Left ventricle myocardium superior (tissue), 1 donor: ENCODE measurements around the gene SCN2B. TPM values are rescaled to one million over a fixed set of nuclear protein-coding genes. Genes with fewer than 3 reads are reported as not detected.
A peak's percentile ranks its signal among the peaks of the same experiment; 100 is the strongest.

ENCODE experiments used
- ATAC-seq: fragments of 200-7000 bp; cut with Tn5 transposase; one replicate; pipeline ENCODE4 v1.9.1; 2020; ENCODE audit warnings: mild to moderate bottlenecking, moderate library complexity
- DNase-seq: peaks from one replicate; pipeline ENCODE4 v3.0.0-alpha.2; 2020
- intact Hi-C: fragments of 100-400 bp; cut with micrococcal nuclease; formaldehyde crosslinking; loops from one replicate; pipeline ENCODE4 v1.11.0; 2022
- total RNA-seq: library from RNA; stranded (reverse); fragmentation: NEBNext Ultra II Directional; extraction: Animal tissue kit (Norgen Biotek cat#: 25700); gene quantifications from one replicate; pipeline ENCODE4 v1.2.1, GENCODE V29; 2021
- donor health status: DM: no; HTN: yes; CAD: no; lungs with severe emphysema.

The SCN2B gene
- total RNA-seq, 1 donor from 2014 or later, result 19.6 TPM

DNA sequence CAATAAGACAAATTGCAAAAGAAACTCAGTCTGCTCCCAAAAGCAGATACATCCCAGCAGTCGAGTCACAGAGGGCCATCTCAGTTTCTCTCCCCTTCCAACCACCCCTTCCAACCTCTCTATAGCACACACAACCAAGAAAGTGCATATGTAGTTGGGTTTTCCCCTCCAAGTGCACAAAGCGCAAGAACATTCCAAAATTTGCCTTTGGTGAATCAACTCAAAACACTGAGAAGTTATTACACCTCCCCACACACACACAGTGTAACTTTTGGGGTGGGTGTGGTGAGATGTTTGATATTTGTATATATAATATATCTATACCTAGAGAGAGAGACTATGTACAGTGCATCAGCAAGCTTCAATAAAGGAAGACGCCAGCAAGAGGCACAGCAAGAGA lies 13.6 kb downstream of the SCN2B start:
- no peak for ATAC-seq
- intact Hi-C loops, result no loop called here
- DNase-seq, result no peak

DNA sequence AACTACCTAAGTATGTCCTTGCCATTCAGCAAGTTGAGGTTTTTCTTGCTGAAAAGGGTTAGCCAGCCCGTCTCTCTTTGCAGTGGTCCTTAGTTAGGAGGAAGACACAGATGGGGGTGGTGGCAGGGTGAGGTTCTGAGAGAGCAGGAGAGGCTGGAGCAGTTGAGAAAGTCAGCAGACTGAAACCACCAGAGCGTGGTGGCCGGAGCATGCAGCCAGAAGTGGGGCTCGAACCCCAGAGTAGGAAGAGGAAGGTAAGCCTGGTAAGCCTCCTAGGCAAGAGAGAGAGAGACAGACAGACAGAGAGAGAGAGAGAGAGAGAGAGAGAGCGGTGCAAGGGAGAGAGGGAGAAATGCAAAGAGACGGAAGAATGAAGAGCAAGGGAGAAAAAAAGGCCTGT lies 14.7 kb downstream of the SCN2B start:
- ATAC-seq (no peak), DNase-seq (no peak)
- intact Hi-C loops, result no loop called here

DNA sequence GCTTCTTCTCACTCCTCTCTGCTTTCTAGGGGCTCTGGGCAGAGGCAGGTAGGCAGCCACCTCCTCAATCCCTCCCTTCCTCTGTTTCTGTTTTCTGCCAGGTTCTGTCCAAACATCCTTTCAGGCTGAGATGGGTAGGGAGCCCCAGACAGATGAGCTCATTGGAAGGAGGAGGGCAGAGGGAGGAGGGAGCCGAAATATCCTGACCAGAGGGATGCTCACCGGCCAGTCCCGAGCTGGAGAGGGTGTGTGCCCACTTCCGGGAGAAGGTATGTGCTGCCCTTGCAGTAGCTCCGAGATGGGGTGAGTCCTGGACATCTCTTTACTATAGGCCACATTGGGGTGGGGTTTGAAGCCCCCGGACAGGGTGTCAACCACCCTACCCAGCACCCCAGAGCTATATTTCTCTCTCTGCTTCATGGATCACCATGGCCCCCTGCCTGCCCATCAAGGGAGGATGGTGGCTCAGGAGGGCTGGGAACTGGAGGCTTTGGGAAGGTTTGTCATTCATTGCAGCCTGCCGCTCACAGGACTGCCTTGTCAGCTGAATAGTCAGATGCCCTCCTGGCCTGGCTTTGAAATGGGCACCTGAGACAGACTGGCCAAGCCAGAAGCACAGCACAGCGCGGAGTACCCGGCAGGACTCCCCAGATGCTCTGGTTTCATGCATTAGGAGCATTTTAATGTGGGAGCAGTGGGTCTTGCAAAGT lies 19.1 kb downstream of the SCN2B start:
- intact Hi-C loops, result no loop called here
- DNase-seq (peak; percentile 20), ATAC-seq (no peak)

DNA sequence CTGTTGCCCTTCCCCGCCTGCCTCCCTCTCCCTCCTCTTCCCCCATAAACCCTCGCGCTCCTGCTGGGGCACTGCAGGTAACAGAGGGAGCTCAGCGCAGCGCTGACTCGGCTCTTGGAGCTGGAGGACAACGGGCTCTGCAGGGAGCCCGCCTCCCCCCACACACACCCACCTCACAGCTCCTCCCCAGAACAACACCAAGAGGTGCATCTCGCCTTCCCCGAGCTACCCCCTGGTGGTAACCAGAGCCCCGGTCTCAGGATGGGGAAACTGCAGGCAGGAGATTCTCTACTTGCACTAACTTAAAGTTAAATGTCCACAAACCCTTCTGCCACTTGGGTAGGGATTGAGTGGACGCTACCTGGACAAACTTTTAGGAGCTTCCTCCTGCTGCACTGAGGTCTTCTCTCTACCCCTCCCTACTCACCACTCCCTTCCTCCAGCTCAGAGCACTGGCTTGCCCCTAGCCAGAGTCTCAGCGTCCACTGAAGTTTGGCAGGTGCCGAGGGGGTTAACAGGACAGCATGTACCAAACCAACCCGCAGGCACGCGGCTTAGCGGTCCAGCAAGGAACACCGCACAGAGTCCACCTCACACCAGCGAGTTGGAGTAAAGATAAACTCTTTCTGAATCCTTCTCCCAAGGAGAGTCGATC lies 19.8 kb downstream of the SCN2B start:
- intact Hi-C loops, result no loop called here
- peak; percentile 56 for ATAC-seq
- peak; percentile 43 for DNase-seq

DNA sequence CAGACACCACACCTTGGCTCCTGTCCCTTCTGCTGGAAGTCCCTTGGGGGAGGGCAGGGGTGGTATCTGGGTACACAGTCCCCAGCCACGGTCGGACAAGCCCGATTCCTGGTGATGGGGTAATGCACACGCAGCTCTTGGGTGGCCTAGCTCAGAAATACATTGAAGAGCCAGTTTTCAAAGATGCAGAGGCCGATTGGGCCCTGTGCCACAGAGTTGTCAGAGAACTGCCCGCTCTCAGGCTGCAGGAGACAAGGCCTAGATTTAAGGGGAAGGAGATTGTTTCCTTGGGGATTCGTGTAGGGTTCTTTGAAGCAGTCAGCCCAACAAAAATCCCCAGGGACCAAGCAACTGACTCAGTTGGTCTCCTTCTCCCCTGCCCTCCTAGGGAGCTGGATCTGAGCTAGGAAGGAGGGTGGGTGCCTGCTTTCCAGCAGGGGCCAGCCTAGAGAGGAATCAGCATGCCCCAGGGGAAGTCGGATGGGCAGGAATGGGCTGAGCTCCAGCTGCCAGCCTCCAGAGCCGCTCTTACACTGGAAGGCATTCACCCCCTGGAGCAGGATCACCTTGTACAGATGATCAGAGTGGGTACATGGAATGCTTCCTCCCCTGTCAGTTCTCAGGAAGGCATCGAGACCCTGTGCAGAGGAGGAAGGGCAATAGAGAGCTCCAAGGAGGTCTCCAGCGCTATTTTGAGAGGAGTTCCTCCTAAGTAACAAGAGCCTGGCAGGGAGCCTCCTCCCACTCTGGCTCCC lies 20.5 kb downstream of the SCN2B start:
- intact Hi-C loops, result no loop called here
- DNase-seq (no peak), ATAC-seq (peak; percentile 3)

DNA sequence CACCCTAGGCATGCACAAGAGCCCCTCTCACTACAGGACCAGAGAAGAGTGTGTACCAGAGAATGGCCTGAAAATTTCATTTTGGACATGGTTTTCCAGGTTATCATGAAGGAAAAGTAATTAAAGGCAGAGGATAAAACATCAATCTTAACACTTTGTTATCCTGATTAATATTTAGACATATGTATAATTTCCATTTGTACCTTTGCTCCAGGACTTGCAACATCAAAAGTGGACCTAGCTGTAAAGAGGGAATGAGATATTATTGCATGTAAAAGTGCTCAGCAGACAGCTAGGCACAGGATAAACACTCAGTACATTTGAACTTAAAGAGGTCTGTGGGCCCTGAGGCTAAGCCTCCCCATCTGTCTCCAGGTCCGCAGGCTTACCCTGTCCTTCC lies 21.8 kb downstream of the SCN2B start:
- ATAC-seq (no peak), DNase-seq (no peak)
- intact Hi-C loops, result no loop called here

DNA sequence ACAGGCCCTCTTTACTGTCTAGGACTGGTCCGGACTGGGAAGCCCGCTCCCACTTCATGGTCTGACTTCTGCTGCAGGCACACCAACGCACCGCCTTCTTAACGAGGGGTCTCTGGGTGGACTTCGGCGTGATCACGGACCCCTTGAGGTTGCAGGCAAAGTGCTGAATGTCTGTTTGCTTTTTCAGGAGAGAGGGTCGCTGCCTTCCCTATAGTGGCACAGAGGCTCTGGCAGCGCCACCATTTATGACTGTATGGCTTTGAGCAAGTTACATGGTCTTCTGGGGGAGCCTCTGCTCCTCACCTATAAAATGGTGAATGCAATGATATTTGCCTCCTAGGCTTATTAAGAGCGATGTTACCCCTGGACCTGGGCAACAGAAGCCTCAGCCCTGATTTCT lies 22.5 kb downstream of the SCN2B start:
- intact Hi-C loops, result no loop called here
- DNase-seq (no peak), ATAC-seq (no peak)

DNA sequence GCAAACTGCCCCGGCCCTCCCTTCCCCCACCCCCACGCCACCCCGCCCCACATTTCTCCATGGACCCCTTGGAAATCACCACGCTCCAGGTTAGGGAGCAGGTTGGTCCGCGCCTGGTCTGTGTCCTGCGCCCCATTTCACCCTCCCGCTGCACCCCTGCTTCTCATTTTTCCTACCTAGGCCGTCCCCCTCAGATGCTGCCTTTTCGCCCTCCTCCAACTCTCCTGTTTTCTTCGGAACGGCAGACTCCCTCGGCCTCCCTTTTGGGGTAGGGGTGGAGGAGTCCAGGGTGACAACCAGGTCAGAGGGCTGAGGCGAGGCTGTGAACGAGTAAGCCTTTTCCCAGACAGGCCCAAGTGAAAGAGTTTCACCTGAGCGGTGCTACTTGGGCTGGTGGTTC lies 22.9 kb downstream of the SCN2B start:
- intact Hi-C loops, result no loop called here
- DNase-seq (no peak), ATAC-seq (no peak)

DNA sequence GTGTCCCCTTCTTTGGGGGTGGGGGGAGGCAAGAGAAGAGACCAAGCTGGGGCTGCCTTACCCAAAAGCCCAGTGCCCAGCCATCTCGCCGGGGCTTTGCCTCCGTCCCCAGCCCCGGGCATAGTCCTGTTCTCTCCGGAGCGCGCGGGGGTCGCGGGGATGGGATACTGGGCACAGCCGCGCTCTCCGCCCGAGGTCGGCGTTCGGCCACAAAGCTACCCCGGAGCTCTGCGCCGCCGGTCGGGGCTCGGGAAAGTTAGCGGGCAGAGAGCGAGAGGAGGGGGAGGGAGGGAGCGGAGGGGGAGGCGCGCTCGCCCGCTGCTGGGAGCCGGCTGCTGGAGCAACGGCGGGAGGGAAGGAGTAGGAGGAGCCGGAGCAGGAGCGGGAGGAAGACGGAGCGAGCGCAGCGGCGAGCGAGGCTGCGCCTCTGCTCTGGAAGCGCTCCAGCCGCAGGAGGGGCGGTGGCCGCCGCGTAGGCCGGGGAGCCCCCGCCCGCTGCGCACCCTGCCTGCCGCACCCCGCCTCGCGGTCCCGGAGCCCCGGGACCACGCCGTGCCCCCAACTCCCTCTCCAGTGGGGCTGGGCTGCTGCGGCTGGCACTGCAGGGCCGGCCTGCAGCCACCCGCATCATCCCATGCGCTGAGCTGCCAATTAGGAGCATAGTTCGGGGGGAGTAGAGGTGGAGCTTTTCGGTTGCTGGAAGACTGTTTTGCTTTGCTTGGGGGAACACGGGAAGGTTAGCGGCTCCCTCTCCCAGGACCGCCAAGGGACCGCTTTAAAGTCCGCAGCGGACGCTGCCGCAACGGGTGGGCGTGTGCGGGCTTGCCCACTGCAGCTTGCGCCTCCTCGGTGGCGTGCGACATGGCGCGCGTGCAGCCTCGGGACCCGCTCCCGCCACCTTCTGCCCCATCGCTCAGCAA lies 23.6 kb downstream of the SCN2B start, which contains the start of gene SCN4B:
Gene SCN4B, minus strand, starts transcription at position 272 of the 920 bp plus-strand sequence. Its CDS starts 150 bp downstream, at position 122.
- intact Hi-C loops, result no loop called here

DNA sequence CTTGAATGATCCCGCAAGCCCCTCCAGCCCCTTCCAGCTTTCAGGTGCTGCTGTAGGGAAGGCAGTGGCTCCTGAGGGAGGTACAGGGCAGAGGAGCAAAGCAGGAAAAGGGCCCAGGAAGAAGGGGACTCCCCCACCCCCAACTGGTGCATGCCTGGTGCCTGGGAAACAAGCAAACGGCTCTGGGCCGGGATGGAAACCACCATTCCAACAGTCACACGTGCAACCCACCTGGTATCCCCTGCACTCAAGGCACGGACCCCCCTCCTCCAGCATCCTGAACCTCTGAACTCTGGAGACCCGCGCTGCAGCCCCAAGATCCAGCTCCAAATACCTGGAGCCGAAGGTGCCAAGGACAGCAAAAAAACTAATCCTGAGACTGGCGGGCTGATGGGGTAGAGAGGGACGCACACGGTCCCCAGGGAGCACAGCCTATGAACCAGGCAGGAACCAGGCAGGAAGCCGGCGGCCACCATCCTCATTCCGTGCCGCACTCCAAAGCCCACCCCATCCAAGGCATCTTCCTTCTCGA lies 24.4 kb downstream of the SCN2B start:
- intact Hi-C loops, result no loop called here
- ATAC-seq (peak; percentile 4), DNase-seq (no peak)

More for the DNA sequence above, 23.6 kb downstream of the SCN2B start, which contains the start of gene SCN4B:
- DNase-seq (peak; percentile 82), ATAC-seq (peak; percentile 86)

GRCh38 chr11:118151431-118151830 lies 25.0 kb downstream of the SCN2B start:
- intact Hi-C loops, result no loop called here
- DNase-seq (no peak), ATAC-seq (no peak)

- intact Hi-C loops, result loop anchor here (10.0 kb wide), 1 partner anchor 215 kb away; no protein-coding TSS in a partner anchor
- no peak for ATAC-seq
These were observed 26.9 kb downstream of the SCN2B start for GRCh38 chr11:118149493-118149892.

DNA sequence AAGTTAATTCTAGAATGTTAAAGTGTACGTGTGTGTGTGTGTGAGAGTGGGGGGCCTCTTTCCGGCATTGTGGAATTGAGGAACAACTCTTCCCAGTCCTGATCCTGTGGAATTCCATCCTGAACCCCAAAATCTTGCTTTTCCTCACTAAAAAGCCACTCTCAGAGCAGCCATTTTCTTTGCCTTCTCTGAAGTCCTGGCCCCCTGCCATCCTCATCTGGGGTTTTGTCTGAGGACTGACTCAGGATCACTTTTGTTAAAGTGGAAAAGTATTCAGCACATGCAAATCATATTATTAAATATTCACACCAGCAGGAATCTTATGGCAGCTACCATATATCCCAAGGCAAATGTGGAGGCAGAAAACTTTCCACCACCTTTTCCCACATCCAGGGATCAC lies 27.6 kb downstream of the SCN2B start:
- ATAC-seq, result no peak
- intact Hi-C loops, result loop anchor here (10.0 kb wide), 1 partner anchor 216 kb away; no protein-coding TSS in a partner anchor
- DNase-seq, result no peak

More at GRCh38 chr11:118149493-118149892, 26.9 kb downstream of the SCN2B start:
- DNase-seq, result no peak

DNA sequence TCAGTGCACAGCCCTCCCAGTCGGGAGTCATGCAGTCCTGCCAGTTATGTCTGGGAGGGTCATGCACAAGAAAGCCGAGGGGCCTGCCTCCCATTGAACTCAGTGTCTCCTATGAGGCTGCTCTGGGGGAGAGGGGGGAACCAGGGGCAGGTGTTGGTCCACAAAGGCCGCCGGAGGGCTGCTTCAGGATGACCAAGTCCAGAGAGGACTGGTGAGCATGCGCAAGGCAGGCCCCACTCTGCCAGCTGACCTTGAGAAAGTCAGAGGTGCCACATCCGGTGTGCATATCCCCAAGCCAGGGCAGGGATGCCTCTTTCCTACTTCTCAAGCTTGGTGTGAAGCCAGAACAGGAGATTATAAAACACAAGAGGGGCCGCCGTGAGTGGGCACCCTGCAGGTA lies 28.2 kb downstream of the SCN2B start:
- ATAC-seq (no peak), DNase-seq (no peak)
- intact Hi-C loops, result loop anchor here (10.0 kb wide), 1 partner anchor 217 kb away; no protein-coding TSS in a partner anchor

- intact Hi-C loops, result loop anchor here (10.0 kb wide), 1 partner anchor 217 kb away; no protein-coding TSS in a partner anchor
- DNase-seq, result no peak
These were observed 28.9 kb downstream of the SCN2B start for GRCh38 chr11:118147502-118147901.

GRCh38 chr11:118146554-118146953 lies 29.9 kb downstream of the SCN2B start:
- intact Hi-C loops, result loop anchor here (10.0 kb wide), 1 partner anchor 218 kb away; no protein-coding TSS in a partner anchor
- DNase-seq, result no peak
- no peak for ATAC-seq

More at GRCh38 chr11:118147502-118147901, 28.9 kb downstream of the SCN2B start:
- ATAC-seq, result no peak

- ATAC-seq, result peak; percentile 89
- intact Hi-C loops, result loop anchor here (10.0 kb wide), 1 partner anchor 219 kb away; no protein-coding TSS in a partner anchor
- DNase-seq, result peak; percentile 92
These were observed 30.9 kb downstream of the SCN2B start for GRCh38 chr11:118145285-118146227.
